Upper lobe of right lung (tissue), 1 donor: Measurements from ENCODE around the gene ACTG1. TPM values are rescaled to one million over a fixed set of nuclear protein-coding genes. Genes with fewer than 3 reads are reported as not detected.

Experiments
- ATAC-seq: fragments of 200-7000 bp; cut with Tn5 transposase; one replicate; pipeline ENCODE4 v1.9.1; 2020; ENCODE audit warnings: mild to moderate bottlenecking, moderate library complexity
- DNase-seq: peaks from one replicate; pipeline ENCODE4 v3.0.0-alpha.2; 2020
- H3K27ac ChIP-seq: fragments of 200-600 bp; one replicate; pipeline ENCODE4 v1.8.0; 2022
- H3K27me3 ChIP-seq: fragments of 200-600 bp; one replicate; pipeline ENCODE4 v1.8.0; 2022; ENCODE audit warnings: mild to moderate bottlenecking
- H3K36me3 ChIP-seq: fragments of 200-600 bp; one replicate; pipeline ENCODE4 v1.8.0; 2022
- H3K4me1 ChIP-seq: fragments of 200-600 bp; one replicate; pipeline ENCODE4 v1.8.0; 2022
- H3K4me3 ChIP-seq: fragments of 200-600 bp; one replicate; pipeline ENCODE4 v1.8.0; 2022; ENCODE audit warnings: mild to moderate bottlenecking
- H3K9me3 ChIP-seq: fragments of 200-600 bp; one replicate; pipeline ENCODE4 v1.8.0; 2022
- intact Hi-C: fragments of 100-400 bp; cut with DNase I; formaldehyde crosslinking; loops from one replicate; pipeline ENCODE4 v1.11.0; 2022
- total RNA-seq: library from RNA; stranded (reverse); fragmentation: NEBNext Ultra II Directional; extraction: Animal tissue kit (Norgen Biotek cat#: 25700); gene quantifications from one replicate; pipeline ENCODE4 v1.2.1, GENCODE V29; 2021
- TF ChIP-seq, protein P1 (sequence below): fragments of 200-600 bp; IDR thresholded peaks from one replicate; pipeline ENCODE4 v1.8.0; 2022; ENCODE audit warnings: antibody characterized with exemption
- donor health status: DM: no; HTN: yes; CAD: no; lungs with severe emphysema.

ACTG1 gene
- total RNA-seq, 1 donor from 2014 or later: 2,193 TPM

DNA sequence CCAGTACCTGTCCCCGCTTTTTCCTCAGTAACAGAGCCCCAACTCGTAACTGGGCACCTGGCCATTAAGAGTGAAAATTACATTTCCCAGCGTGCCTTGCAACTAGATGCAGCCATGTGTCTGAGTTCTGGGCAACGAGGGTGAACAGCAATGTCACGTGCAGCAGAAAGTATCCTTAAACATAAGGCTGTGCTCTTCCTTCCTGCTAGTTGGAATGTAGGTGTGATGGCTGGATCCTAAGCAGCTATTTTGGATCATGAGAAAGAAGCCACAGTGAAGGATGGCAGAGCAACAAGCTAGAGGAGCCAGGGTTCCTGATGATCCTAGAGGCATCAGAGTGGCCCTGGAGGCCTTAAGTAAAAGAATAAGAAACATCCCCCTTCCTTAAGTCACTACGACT is 36.0 kb downstream of the ACTG1 start:
- H3K27ac ChIP-seq: no peak overlapping the region
- TF ChIP-seq, protein P1, sequence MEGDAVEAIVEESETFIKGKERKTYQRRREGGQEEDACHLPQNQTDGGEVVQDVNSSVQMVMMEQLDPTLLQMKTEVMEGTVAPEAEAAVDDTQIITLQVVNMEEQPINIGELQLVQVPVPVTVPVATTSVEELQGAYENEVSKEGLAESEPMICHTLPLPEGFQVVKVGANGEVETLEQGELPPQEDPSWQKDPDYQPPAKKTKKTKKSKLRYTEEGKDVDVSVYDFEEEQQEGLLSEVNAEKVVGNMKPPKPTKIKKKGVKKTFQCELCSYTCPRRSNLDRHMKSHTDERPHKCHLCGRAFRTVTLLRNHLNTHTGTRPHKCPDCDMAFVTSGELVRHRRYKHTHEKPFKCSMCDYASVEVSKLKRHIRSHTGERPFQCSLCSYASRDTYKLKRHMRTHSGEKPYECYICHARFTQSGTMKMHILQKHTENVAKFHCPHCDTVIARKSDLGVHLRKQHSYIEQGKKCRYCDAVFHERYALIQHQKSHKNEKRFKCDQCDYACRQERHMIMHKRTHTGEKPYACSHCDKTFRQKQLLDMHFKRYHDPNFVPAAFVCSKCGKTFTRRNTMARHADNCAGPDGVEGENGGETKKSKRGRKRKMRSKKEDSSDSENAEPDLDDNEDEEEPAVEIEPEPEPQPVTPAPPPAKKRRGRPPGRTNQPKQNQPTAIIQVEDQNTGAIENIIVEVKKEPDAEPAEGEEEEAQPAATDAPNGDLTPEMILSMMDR: no peak
- H3K27me3 ChIP-seq: no peaks in the 10 kb centered on the region
- peaks cover 2% of the 10 kb centered on the region for H3K4me1 ChIP-seq
- no peaks in the 10 kb centered on the region for H3K36me3 ChIP-seq
- DNase-seq: no peak
- no peaks in the 10 kb centered on the region for H3K9me3 ChIP-seq
- no peak overlapping the region for H3K4me3 ChIP-seq
- intact Hi-C loops: no loop called here
- ATAC-seq: no peak

DNA sequence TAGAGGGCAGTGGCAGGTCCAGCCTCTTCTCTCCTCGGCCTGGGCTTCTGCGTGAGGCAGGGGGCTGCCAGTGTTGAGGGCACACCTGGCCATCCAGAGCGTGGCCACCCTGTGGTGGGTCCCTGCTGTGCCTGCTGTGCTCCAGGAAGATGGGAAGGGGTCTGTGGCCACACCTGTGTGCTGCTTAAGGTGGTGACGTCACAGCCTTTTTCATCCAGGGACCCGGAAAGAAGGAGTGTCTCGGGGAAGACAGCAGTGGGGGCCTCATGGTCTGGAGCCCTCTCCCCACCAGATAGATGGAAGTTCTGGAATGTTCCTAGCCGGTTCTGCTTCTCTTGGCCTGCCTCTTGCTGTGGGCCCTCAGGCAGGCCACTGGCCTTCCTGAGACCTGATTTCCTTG is 36.5 kb downstream of the ACTG1 start:
- Histone ChIP-seq H3K36me3 (no peaks in the 10 kb centered on the region), H3K4me3 (no peak overlapping the region), H3K27me3 (no peaks in the 10 kb centered on the region), H3K9me3 (no peaks in the 10 kb centered on the region), H3K27ac (no peak overlapping the region), H3K4me1 (no peaks in the 10 kb centered on the region)
- ATAC-seq: no peak
- intact Hi-C loops: no loop called here
- no peak for DNase-seq
- TF ChIP-seq, protein P1: no peak

GRCh38 chr17:81474958-81475357 is 37.6 kb downstream of the ACTG1 start:
- Histone ChIP-seq H3K4me3 (no peak overlapping the region), H3K9me3 (no peaks in the 10 kb centered on the region), H3K27ac (no peak overlapping the region), H3K36me3 (no peaks in the 10 kb centered on the region), H3K27me3 (no peaks in the 10 kb centered on the region), H3K4me1 (no peaks in the 10 kb centered on the region)
- ATAC-seq: no peak
- TF ChIP-seq, protein P1: no peak
- intact Hi-C loops: no loop called here
- DNase-seq: no peak

GRCh38 chr17:81473019-81473418 is 39.6 kb downstream of the ACTG1 start:
- Histone ChIP-seq H3K9me3 (no peaks in the 10 kb centered on the region), H3K27ac (no peak overlapping the region), H3K27me3 (no peaks in the 10 kb centered on the region), H3K4me3 (no peak overlapping the region), H3K36me3 (no peaks in the 10 kb centered on the region), H3K4me1 (no peaks in the 10 kb centered on the region)
- TF ChIP-seq, protein P1: no peak
- ATAC-seq (no peak), DNase-seq (no peak)
- intact Hi-C loops: no loop called here

- TF ChIP-seq, protein P1: peak; percentile 18
- H3K9me3 ChIP-seq: no peaks in the 10 kb centered on the region
- no peaks in the 10 kb centered on the region for H3K4me1 ChIP-seq
- no peak overlapping the region for H3K4me3 ChIP-seq
- no peak for DNase-seq
- intact Hi-C loops: no loop called here
- H3K36me3 ChIP-seq: no peaks in the 10 kb centered on the region
- ATAC-seq: peak; percentile 54
- no peaks in the 10 kb centered on the region for H3K27me3 ChIP-seq
- H3K27ac ChIP-seq: no peak overlapping the region
Measured at GRCh38 chr17:81471818-81472456, 40.7 kb downstream of the ACTG1 start.
